Right lobe of liver (tissue), 6 donors: ENCODE results near the gene RABEP2. TPM values are rescaled to one million over a fixed set of nuclear protein-coding genes. Genes with fewer than 3 reads are reported as not detected.
"Not testable (repeated sequence)": the region's sequence is repeated elsewhere in the genome, so short reads cannot be mapped to it uniquely, and the experiment has no call there.

ENCODE experiments used
- ATAC-seq, 4 donors: fragments of 200-7000 bp; cut with Tn5 transposase; one replicate each; pipeline ENCODE4 v1.9.1; 2020; ENCODE audit warnings: mild to moderate bottlenecking in 4 of 4, moderate library complexity in 4 of 4
- DNase-seq, 3 donors: peaks; one replicate each; pipeline ENCODE4 v3.0.0-alpha.2; 2020
- H3K27ac ChIP-seq, 3 donors: fragments of 200-600 bp; one replicate each; pipeline ENCODE4 v1.8.0; 2022
- H3K27me3 ChIP-seq, 2 donors: fragments of 200-600 bp; one replicate each; pipeline ENCODE4 v1.8.0; 2022
- H3K36me3 ChIP-seq, 4 donors: fragments of 200-600 bp; sonication (generic) in 1 of 4; one replicate each; pipeline versions ENCODE4 v1.5.1 to v1.8.0; 2017 to 2022; ENCODE audit warnings: control low read depth in 1 of 4
- H3K4me1 ChIP-seq, 4 donors: fragments of 200-600 bp; sonication (generic) in 1 of 4; one replicate each; pipeline versions ENCODE4 v1.5.1 to v1.8.0; 2017 to 2022; ENCODE audit warnings: control low read depth in 1 of 4
- H3K4me3 ChIP-seq, 3 donors: fragments of 200-600 bp; one replicate each; pipeline ENCODE4 v1.8.0; 2022
- H3K9me3 ChIP-seq, 4 donors: fragments of 200-600 bp; sonication (generic) in 1 of 4; one replicate each; pipeline versions ENCODE4 v1.5.1 to v1.8.0; 2017 to 2022; ENCODE audit warnings: control low read depth in 1 of 4
- CTCF ChIP-seq, 4 donors: fragments of 200-600 bp in 3 of 4; fragments of 450-650 bp in 1 of 4; IDR thresholded peaks; one replicate each; pipeline versions ENCODE4 v1.5.1 to v1.8.0; 2016 to 2022; ENCODE audit warnings: antibody characterized with exemption in 4 of 4, mild to moderate bottlenecking in 2 of 4
- POLR2A ChIP-seq: fragments of 450-650 bp; IDR thresholded peaks from one replicate; pipeline ENCODE4 v1.6.1; 2017; ENCODE audit warnings: antibody characterized with exemption, mild to moderate bottlenecking
- WGBS: methylation state at CpG from one replicate; pipeline ENCODE4 v1.1.6; 2018; ENCODE audit warnings: low coverage, low lambda C conversion rate; ENCODE audit not compliant: insufficient coverage; ENCODE audit errors: missing lambda C conversion rate; 5-methylcytosine and 5-hydroxymethylcytosine counted together
- intact Hi-C, 2 donors: fragments of 100-400 bp; cut with DNase I; formaldehyde crosslinking; loops; one replicate each; pipeline versions ENCODE4 v1.11.2 to v1.14.1; 2022
- total RNA-seq, 6 experiments: library from RNA; depleted of rRNA in 2 of 6; stranded (reverse); fragments of >200 nt in 2 of 6; fragmentation: NEBNext Ultra II Directional in 3 of 6; extraction: Animal tissue kit (Norgen Biotek cat#: 25700) in 3 of 6; gene quantifications; one replicate each; pipeline versions ENCODE4 v1.1.0 to v1.2.4, GENCODE V29; 2016 to 2023
- donor health status: DM: no; HTN: yes; CAD: no.
- donor health status: DM: no; HTN: no; CAD: no.
- donor health status: DM: no; HTN: no; CAD: no.
- donor health status: DM: no; HTN: yes; CAD: no.
- donor health status: DM: no; HTN: yes; CAD: no.

Gene RABEP2
- total RNA-seq, 6 experiments from 2014 or later = 5.0 to 21.0 (median 9.1) TPM

DNA sequence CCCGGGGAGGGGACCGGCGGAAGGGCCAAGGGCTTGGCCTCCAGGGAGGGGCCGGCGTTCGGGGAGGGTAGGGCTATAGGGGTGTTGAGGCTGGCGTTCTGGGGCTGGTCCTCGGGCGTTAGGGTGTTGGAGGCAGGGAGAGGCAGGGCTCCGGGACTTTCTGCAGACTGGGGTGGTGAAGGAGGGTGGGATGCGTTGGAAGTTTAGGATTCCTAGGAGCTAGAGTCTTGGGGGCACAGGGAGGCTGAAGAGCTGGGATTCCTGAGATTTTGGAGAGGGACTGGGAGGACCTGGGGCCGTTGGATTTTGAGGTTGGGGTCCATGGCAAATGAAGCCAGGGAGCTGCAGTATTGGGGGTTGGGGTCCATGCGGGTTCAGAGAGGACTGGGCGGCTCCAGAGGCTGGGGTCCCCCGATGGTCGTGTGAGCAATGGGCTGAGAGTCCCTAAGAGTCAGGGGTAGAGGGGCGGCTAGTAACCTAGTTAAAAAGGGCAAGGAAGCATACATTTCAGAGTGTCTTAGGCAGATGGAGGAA, 26.4 kb upstream of the RABEP2 start:
- ATAC-seq (no peak), DNase-seq (no peak)
- TF ChIP-seq CTCF (IDR thresholded peaks at IDR 0.05) = no peak
- no peak for TF ChIP-seq POLR2A

GRCh38 chr16:28950648-28951409, 25.8 kb upstream of the RABEP2 start, which contains the start of gene NFATC2IP:
TSS of gene NFATC2IP (plus strand) at chr16:28950937. CDS start at chr16:28951012, 75 bp downstream.
- Histone ChIP-seq H3K9me3 (no peaks in the 10 kb centered on the region), H3K27me3 (no peaks in the 10 kb centered on the region), H3K4me1 (peaks cover 0 to 5% (median 3%) of the 10 kb centered on the region in 4 donors), H3K36me3 (peaks cover 0 to 31% (median 4%) of the 10 kb centered on the region in 4 donors), H3K4me3 (peak within 1 kb of the TSS; percentile 95 to 99 (median 98)), H3K27ac (peak within 1 kb of the TSS; percentile 66 to 80 (median 67))
- WGBS = 0% methylated on average over 32 of the region's 79 CpGs
- intact Hi-C loops = no loop called here
- TF ChIP-seq CTCF (IDR thresholded peaks at IDR 0.05) = no peak
- TF ChIP-seq POLR2A = peak; percentile 38
- ATAC-seq (peak; percentile 97 to 99 (median 98)), DNase-seq (peak; percentile 99 to 100 (median 100))

More for the DNA sequence above, 26.4 kb upstream of the RABEP2 start:
- no peaks in the 10 kb centered on the region for H3K27me3 ChIP-seq
- intact Hi-C loops = no loop called here
- under 1% methylated on average over 16 of the region's 17 CpGs for WGBS
- peak overlapping the region; percentile 32 to 80 (median 67) for H3K27ac ChIP-seq
- H3K4me3 ChIP-seq = peak overlapping the region; percentile 95 to 99 (median 98)
- H3K9me3 ChIP-seq = no peaks in the 10 kb centered on the region
- H3K36me3 ChIP-seq = peaks cover 0 to 36% (median 5%) of the 10 kb centered on the region in 4 donors
- H3K4me1 ChIP-seq = peaks cover 0 to 5% (median 3%) of the 10 kb centered on the region in 4 donors

- 69% methylated on average over 4 of the region's 4 CpGs for WGBS
- Histone ChIP-seq H3K27ac (no peak overlapping the region), H3K4me3 (no peak overlapping the region), H3K4me1 (peaks cover 0 to 7% (median 2%) of the 10 kb centered on the region in 4 donors), H3K36me3 (no peaks in the 10 kb centered on the region), H3K27me3 (no peaks in the 10 kb centered on the region), H3K9me3 (no peaks in the 10 kb centered on the region)
- no peak for TF ChIP-seq POLR2A
- no peak for TF ChIP-seq CTCF (IDR thresholded peaks at IDR 0.05)
- ATAC-seq (no peak), DNase-seq (no peak)
- intact Hi-C loops = no loop called here
Measured at GRCh38 chr16:28946681-28947080, 21.6 kb upstream of the RABEP2 start.

- ATAC-seq (no peak), DNase-seq (no peak)
- no peaks in the 10 kb centered on the region for H3K9me3 ChIP-seq
- H3K27me3 ChIP-seq = no peaks in the 10 kb centered on the region
- no peak overlapping the region for H3K27ac ChIP-seq
- intact Hi-C loops = no loop called here
- H3K4me1 ChIP-seq = peaks cover 0 to 6% (median 2%) of the 10 kb centered on the region in 4 donors
- H3K36me3 ChIP-seq = no peaks in the 10 kb centered on the region
- TF ChIP-seq POLR2A (no peak), CTCF (IDR thresholded peaks at IDR 0.05) (no peak)
- H3K4me3 ChIP-seq = no peak overlapping the region
Measured at GRCh38 chr16:28943281-28943680, 18.2 kb upstream of the RABEP2 start.

DNA sequence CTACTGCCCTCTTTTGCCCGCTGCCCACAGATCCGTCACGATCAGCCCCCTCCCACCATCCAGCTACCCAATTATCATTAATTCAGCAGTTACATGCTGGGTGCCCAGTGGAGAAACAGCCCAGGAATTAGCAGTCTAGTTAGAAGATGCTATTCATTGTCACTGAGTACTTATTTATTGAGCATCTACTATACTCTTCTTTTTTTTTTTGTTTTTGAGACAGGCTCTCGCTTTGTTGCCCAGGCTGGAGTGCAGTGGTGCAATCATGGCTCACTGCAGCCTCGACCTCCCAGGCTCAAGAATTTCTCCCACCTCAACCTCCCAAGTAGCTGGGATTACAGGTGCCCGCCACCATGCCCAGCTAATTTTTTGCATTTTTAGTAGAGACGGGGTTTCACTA, 14.8 kb upstream of the RABEP2 start:
- not testable (repeated sequence) for H3K4me3 ChIP-seq, H3K4me1 ChIP-seq, H3K9me3 ChIP-seq, H3K36me3 ChIP-seq, ATAC-seq, H3K27ac ChIP-seq, H3K27me3 ChIP-seq, DNase-seq
- intact Hi-C loops = loop anchor here in 1 of 2 donors (10.0 kb wide), 1 partner anchor 125 kb away; no protein-coding TSS in a partner anchor
- 86% methylated on average over 6 of the region's 7 CpGs for WGBS
